Measurements from ENCODE around the gene WBP4. TPM values are rescaled to one million over a fixed set of nuclear protein-coding genes. Genes with fewer than 3 reads are reported as not detected.
A peak's percentile ranks its signal among the peaks of the same experiment; 100 is the strongest.

Gene WBP4
- total and polyA plus RNA-seq, 2 of the 4 experiments (the other 2 are of a cell fraction), result 4.3 to 11.0 TPM

- Histone ChIP-seq H2AFZ (replicated peaks; ENCODE audit: low read length, poor library complexity) (no peak overlapping the region), H2BK120ac (ENCODE audit: low read depth, low read length) (no peak overlapping the region), H3K9me3 (ENCODE audit: control insufficient read depth, insufficient read depth, low read length) (no peaks in the 10 kb centered on the region), H3K4me2 (ENCODE audit: low read depth, low read length) (no peak overlapping the region), H3K18ac (ENCODE audit: low read depth, low read length) (no peak overlapping the region), H3K4ac (ENCODE audit: low read depth, low read length) (no peak overlapping the region), H4K5ac (ENCODE audit: low read depth, low read length) (peak overlapping the region; percentile 76), H3K23ac (ENCODE audit: low read depth, low read length) (no peak overlapping the region), H2BK15ac (ENCODE audit: low read depth, low read length) (no peak overlapping the region), H3K27ac (ENCODE audit: insufficient read depth, low read length) (no peak overlapping the region), H3K79me1 (ENCODE audit: low read depth in 1 of 2, low read length in 2 of 2) (peaks cover 7 to 11% of the 10 kb centered on the region in 2 experiments; a peak in 3 of 4 replicates), H4K20me1 (ENCODE audit: insufficient read depth, low read length) (no peaks in the 10 kb centered on the region), H2BK5ac (ENCODE audit: low read depth, low read length, poor library complexity, severe bottlenecking) (no peak overlapping the region), H4K91ac (ENCODE audit: insufficient read depth, low read depth, low read length) (no peak overlapping the region), H4K8ac (ENCODE audit: low read depth in 2 of 2, low read length in 2 of 2) (0 out of 4 replicates have a peak overlapping the region, but pooled peaks of 1 of the 2 experiments have one; percentile 9), H3K36me3 (ENCODE audit: control insufficient read depth, insufficient read depth, low read length) (peaks cover 33% of the 10 kb centered on the region), H2AK9ac (replicated peaks; ENCODE audit: low read depth, low read length, poor library complexity) (no peak overlapping the region), H3K56ac (ENCODE audit: extremely low read depth, insufficient read depth, low read length) (no peak overlapping the region), H2AK5ac (ENCODE audit: low read depth, low read length) (no peak overlapping the region), H3K27me3 (ENCODE audit: control insufficient read depth, insufficient read depth, low read length) (no peaks in the 10 kb centered on the region), H3K4me1 (ENCODE audit: control insufficient read depth, insufficient read depth, low read length) (no peaks in the 10 kb centered on the region), H2BK20ac (ENCODE audit: low read depth, low read length) (no peak overlapping the region), H3K9me1 (ENCODE audit: insufficient read depth, low read length) (no peaks in the 10 kb centered on the region), H3K9ac (ENCODE audit: low read depth, low read length) (no peak overlapping the region), H3K14ac (replicated peaks; ENCODE audit: low read depth, low read length) (no peak overlapping the region), H3K4me3 (ENCODE audit: insufficient read depth, low read depth, low read length) (no peak overlapping the region)
- DNase-seq (no peak), ATAC-seq (ENCODE audit: low read depth) (no peak)
- WGBS, 2 experiments (ENCODE audit: extremely low coverage in 2 of 2, insufficient read length in 1 of 2), result no CpG with 5 or more reads among the region's 7 CpGs
- ChIA-PET CTCF (no interaction called here), POLR2A (ENCODE audit: unreplicated experiment) (no interaction called here)
- intact Hi-C loops (cut with micrococcal nuclease) (loop anchor here (1.0 to 2.0 kb wide), 3 partner anchors 147 to 581 kb away; partner anchors contain the start of gene NAA16), in situ Hi-C loops (cut with MboI; ENCODE audit: low sequenced_read_pairs) (loop anchor here (10.0 to 25.0 kb wide), 2 partner anchors 149 to 237 kb away; partner anchors contain the start of gene NAA16), dilution Hi-C loops (cut with HindIII; ENCODE audit: low sequenced_read_pairs, unreplicated experiment) (no loop called here)
- no TSS peak for BruUV-seq (replicated peaks)
- TF ChIP-seq POLR2A (IDR thresholded peaks at IDR 0.05; ENCODE audit: low read depth, low read length), result no peak
- no peak for TF ChIP-seq MXI1 (IDR thresholded peaks at IDR 0.05; ENCODE audit: borderline replicate concordance, low read depth, low read length)
- TF ChIP-seq BHLHE40 (IDR thresholded peaks at IDR 0.05; ENCODE audit: low read depth, low read length), result no peak
- TF ChIP-seq CTCF (conservative IDR thresholded peaks at IDR 0.05; ENCODE audit: low read depth, low read length), result no peak
- no peak for TF ChIP-seq USF2 (IDR thresholded peaks at IDR 0.05; ENCODE audit: low read depth, low read length)
- no peak for TF ChIP-seq CEBPB (IDR thresholded peaks at IDR 0.05; ENCODE audit: low read depth, low read length)
- no peak for TF ChIP-seq ELK1 (IDR thresholded peaks at IDR 0.05; ENCODE audit: borderline replicate concordance, low read depth, low read length)
- TF ChIP-seq RCOR1 (IDR thresholded peaks at IDR 0.05; ENCODE audit: insufficient replicate concordance, low read length), result no peak
- TF ChIP-seq CHD1 (IDR thresholded peaks at IDR 0.05; ENCODE audit: low read depth, low read length), result no peak
- no peak for TF ChIP-seq RAD21 (IDR thresholded peaks at IDR 0.05; ENCODE audit: low read length)
- TF ChIP-seq MAFK (IDR thresholded peaks at IDR 0.05; ENCODE audit: low read depth, low read length), result no peak
- no peak for TF ChIP-seq FOS (IDR thresholded peaks at IDR 0.05; ENCODE audit: low read depth, low read length)
- no peak for TF ChIP-seq MAZ (IDR thresholded peaks at IDR 0.05; ENCODE audit: borderline replicate concordance, low read depth, low read length)
- no peak for TF ChIP-seq SMC3 (IDR thresholded peaks at IDR 0.05; ENCODE audit: low read depth, low read length)
- no peak for TF ChIP-seq RFX5 (IDR thresholded peaks at IDR 0.05; ENCODE audit: low read depth, low read length)
- TF ChIP-seq NFE2L2 (IDR thresholded peaks at IDR 0.05; ENCODE audit: low read depth, low read length), result no peak
Observed at GRCh38 chr13:41075485-41075884, 14.2 kb downstream of the WBP4 start.

Measured in IMR-90 (cell line).